Esophagus (tissue), 2 donors: ENCODE data around the gene TPX2. TPM values are rescaled to one million over a fixed set of nuclear protein-coding genes. Genes with fewer than 3 reads are reported as not detected.

Experiments
- H3K27ac ChIP-seq, 2 donors: one replicate each; pipeline ENCODE4 v1.5.1; 2013; ENCODE audit warnings: low read depth in 2 of 2, mild to moderate bottlenecking in 2 of 2, inconsistent platforms in 1 of 2, low read length in 1 of 2, moderate library complexity in 1 of 2
- H3K27me3 ChIP-seq, 2 donors: one replicate each; pipeline ENCODE4 v1.6.1; 2013; ENCODE audit warnings: low read length in 2 of 2, control low read depth in 1 of 2, mild to moderate bottlenecking in 1 of 2; ENCODE audit not compliant: insufficient read depth in 2 of 2, control insufficient read depth in 1 of 2
- H3K36me3 ChIP-seq, 2 donors: one replicate each; pipeline ENCODE4 v1.6.1; 2013; ENCODE audit warnings: low read length in 1 of 2; ENCODE audit not compliant: control insufficient read depth in 2 of 2, insufficient read depth in 2 of 2
- H3K4me1 ChIP-seq, 2 donors: one replicate each; pipeline ENCODE4 v1.6.1; 2013; ENCODE audit warnings: low read length in 1 of 2; ENCODE audit not compliant: control insufficient read depth in 2 of 2, insufficient read depth in 2 of 2
- H3K4me3 ChIP-seq, 2 donors: one replicate each; pipeline ENCODE4 v1.5.1; 2013; ENCODE audit warnings: low read length in 2 of 2, mild to moderate bottlenecking in 2 of 2, low read depth in 1 of 2, moderate library complexity in 1 of 2
- H3K9me3 ChIP-seq, 2 donors: one replicate each; pipeline ENCODE4 v1.6.1; 2013; ENCODE audit warnings: mild to moderate bottlenecking in 2 of 2, low read depth in 1 of 2, low read length in 1 of 2, moderate library complexity in 1 of 2; ENCODE audit not compliant: control insufficient read depth in 2 of 2, insufficient read depth in 1 of 2
- WGBS, 2 donors: extraction: QIAGEN DNeasy Blood & Tissue Kit; methylation state at CpG; one replicate each; pipeline ENCODE4 v1.1.7; 2013; 5-methylcytosine and 5-hydroxymethylcytosine counted together
- polyA plus RNA-seq, 2 donors: library from polyadenylated mRNA; stranded (reverse); fragments of 200-250 nt; gene quantifications; one replicate each; pipeline ENCODE4 v1.2.3, GENCODE V29; 2013
- donor health status: healthy with polysubstance abuse.
- donor health status: Bipolar disorder and iron deficiency.

TPX2 gene
- polyA plus RNA-seq, 2 donors = 9.1 to 13.6 TPM

DNA sequence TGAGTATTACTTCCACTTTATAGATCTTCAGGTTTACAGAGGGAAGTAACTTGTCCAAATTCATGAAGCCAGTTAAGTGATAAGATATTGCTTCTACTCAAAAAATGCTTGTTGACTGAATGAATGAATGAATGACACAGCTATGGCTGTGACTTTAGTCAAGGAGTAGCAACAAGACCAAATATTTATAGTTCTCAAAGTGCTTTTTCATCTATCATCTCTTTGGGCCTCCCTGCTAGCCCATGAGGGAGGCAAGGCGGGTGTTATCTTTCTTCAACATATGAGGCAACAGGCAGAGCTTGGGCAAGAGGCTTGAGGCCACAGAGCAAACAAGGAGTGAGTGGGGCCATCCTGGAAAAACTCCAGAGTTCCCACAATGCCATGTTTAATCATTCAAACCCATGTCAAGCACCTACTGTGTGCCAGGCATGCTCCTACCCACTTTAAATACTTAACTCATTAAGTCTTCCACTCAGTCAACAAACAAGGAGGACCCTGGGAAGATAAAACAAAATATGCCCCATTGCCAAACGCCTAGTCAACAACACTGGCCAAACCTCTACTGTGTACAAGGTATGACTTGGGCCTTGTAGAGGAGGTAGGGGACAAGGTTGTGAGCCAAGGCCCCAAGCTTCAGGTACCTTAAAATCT lies 32.4 kb upstream of the TPX2 start:
- H3K27ac ChIP-seq = no peak overlapping the region
- H3K9me3 ChIP-seq = no peaks in the 10 kb centered on the region
- WGBS, 2 donors = 90 to 91% methylated on average over 2 of the region's 2 CpGs
- no peaks in the 10 kb centered on the region for H3K27me3 ChIP-seq
- H3K4me3 ChIP-seq = no peak overlapping the region
- peaks cover 10 to 21% of the 10 kb centered on the region in 2 donors for H3K4me1 ChIP-seq
- peaks cover 3 to 10% of the 10 kb centered on the region in 2 donors for H3K36me3 ChIP-seq

DNA sequence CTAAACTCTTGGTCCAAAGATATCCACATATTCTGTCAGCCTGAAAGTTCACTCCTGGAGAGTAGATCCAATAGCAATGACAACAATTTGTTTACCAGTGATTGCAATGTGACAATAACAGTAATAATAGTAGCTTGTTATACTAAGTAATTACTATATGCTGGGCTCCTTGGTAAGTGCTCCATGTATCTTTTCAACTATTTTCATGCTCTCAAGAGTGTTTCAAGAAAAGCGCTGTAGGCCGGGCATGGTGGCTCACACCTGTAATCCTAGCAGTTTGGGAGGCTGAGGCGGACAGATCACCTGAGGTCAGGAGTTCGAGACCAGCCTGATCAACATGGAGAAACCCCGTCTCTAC lies 31.9 kb upstream of the TPX2 start:
- H3K27me3 ChIP-seq = no peaks in the 10 kb centered on the region
- peaks cover 10 to 24% of the 10 kb centered on the region in 2 donors for H3K4me1 ChIP-seq
- H3K4me3 ChIP-seq = no peak overlapping the region
- H3K27ac ChIP-seq = no peak overlapping the region
- H3K9me3 ChIP-seq = no peaks in the 10 kb centered on the region
- H3K36me3 ChIP-seq = peaks cover 3 to 10% of the 10 kb centered on the region in 2 donors
- WGBS, 2 donors = 93 to 95% methylated on average over 5 of the region's 5 CpGs

GRCh38 chr20:31707994-31708735 lies 30.9 kb upstream of the TPX2 start:
- H3K9me3 ChIP-seq = no peaks in the 10 kb centered on the region
- no peaks in the 10 kb centered on the region for H3K27me3 ChIP-seq
- H3K4me1 ChIP-seq = peaks cover 13 to 32% of the 10 kb centered on the region in 2 donors
- H3K27ac ChIP-seq = peak overlapping the region; percentile 52 to 81
- H3K4me3 ChIP-seq = no peak overlapping the region
- 32 to 41% methylated on average over 2 of the region's 2 CpGs for WGBS, 2 donors
- H3K36me3 ChIP-seq = peaks cover 3 to 10% of the 10 kb centered on the region in 2 donors

DNA sequence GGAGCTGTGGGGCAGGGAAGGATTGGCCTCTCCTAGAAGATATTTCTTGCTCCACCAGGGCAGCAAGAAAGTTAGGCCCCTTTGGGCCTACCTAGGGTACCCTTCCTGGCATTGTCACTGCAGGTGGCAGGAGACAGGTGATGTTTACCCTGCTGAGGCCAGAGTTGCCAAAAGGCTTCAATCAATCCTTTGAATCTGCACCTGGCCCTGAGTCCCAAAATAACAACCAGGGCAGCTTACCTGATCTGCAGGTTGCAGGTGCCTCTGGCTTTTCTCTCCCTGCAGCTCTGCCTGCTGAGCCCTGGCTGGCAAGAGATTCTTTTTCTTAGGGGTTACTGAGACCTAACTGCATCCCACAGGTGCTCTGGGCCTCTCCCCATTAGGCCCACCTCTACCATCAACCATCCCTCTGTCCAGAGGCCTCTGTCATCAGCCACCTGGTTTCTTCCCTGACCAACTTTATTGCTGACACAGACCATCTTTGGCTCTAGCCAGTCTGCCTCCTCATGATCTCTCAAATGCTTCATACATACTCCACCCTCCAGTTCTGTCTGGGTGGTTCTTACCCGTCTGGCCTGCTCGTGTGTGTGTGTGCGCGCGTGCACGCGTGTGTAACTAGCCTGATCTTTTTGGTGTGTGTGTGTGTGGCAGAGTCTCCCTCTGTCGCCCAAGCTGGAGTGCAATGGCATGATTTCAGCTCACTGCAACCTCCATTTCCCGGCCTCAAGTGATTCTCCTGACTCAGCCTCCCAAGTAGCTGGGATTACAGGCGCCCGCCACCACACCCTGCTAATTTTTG lies 30.2 kb upstream of the TPX2 start:
- H3K36me3 ChIP-seq = peaks cover 3 to 10% of the 10 kb centered on the region in 2 donors
- H3K4me1 ChIP-seq = peaks cover 13 to 33% of the 10 kb centered on the region in 2 donors
- WGBS, 2 donors = 77 to 91% methylated on average over 11 of the region's 11 CpGs

DNA sequence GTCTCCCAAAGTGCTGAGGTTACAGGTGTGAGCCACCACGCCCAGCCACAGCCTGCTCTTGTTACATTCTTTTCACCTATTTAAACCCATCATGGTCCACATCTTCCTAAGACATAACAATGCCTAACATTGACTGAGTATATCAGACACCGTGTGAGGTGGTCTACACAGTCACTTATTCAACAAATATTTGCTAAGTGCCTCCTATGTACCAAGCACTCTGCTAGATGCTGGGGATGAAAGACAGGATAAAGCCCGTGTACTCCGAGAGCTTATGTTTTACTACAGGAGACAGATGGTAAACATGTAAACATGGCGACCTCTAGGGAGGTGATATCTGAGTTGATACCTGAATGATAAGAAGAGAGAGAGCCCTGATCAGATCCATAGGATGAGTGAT lies 29.2 kb upstream of the TPX2 start:
- Histone ChIP-seq H3K4me3 (no peak overlapping the region), H3K4me1 (peaks cover 13 to 30% of the 10 kb centered on the region in 2 donors), H3K27me3 (no peaks in the 10 kb centered on the region), H3K9me3 (no peaks in the 10 kb centered on the region), H3K36me3 (peaks cover 3 to 10% of the 10 kb centered on the region in 2 donors), H3K27ac (peak overlapping the region in 1 of 2 donors; percentile 57)
- 67 to 69% methylated on average over 5 of the region's 5 CpGs for WGBS, 2 donors

More for the DNA sequence above, 30.2 kb upstream of the TPX2 start:
- Histone ChIP-seq H3K4me3 (no peak overlapping the region), H3K27me3 (no peaks in the 10 kb centered on the region), H3K27ac (peak overlapping the region; percentile 19 to 81), H3K9me3 (no peaks in the 10 kb centered on the region)

- Histone ChIP-seq H3K27ac (peak overlapping the region; percentile 87 to 94), H3K4me3 (no peak overlapping the region), H3K27me3 (no peaks in the 10 kb centered on the region), H3K4me1 (peaks cover 10 to 28% of the 10 kb centered on the region in 2 donors), H3K9me3 (no peaks in the 10 kb centered on the region), H3K36me3 (peaks cover 3 to 10% of the 10 kb centered on the region in 2 donors)
- 49 to 54% methylated on average over 5 of the region's 5 CpGs for WGBS, 2 donors
Observed at GRCh38 chr20:31710423-31711108, 28.5 kb upstream of the TPX2 start.

DNA sequence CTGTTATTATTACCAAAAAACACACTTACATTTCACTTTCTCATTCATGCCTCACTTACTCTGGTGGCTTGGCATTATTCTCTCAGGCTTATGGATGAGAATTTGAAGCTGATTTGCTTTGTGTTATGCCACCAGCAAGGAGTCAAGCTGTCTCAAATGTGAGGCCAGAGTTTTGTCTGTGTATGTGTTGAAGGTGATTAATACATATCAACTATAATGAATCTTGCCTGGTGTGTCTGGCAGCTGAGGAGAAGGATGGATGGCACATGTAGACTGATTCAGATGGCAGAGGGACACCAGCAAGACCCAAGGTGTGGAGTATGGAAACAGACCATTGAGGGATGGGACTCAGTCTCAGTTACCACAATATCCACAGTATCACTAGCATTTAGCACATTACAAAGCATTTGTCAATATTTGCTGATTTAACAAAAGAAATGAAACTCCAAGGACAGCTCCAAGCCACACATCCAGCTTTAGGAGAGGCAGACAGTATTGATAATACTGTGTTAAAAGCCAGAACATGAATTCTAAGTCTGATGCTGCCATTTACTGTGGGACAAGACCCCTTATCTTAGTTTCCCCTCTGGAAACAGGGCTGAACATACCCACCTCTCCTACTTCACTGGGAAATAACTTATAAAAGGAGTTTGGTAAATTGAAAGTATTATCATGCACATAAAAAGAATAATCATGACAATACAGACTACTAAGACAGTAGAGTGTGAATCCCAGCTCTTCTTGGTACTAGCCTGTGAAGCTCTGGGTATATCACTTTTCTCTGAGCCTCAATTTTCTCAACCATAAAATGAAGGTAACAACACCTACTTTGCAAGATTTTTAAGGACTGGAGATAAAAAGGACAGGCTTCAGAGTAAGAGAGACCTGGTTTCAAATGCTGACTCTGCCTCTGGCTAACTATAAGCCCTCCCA lies 27.6 kb upstream of the TPX2 start:
- no peak overlapping the region for H3K4me3 ChIP-seq
- no peaks in the 10 kb centered on the region for H3K9me3 ChIP-seq
- H3K4me1 ChIP-seq = peaks cover 7 to 25% of the 10 kb centered on the region in 2 donors
- H3K27ac ChIP-seq = peak overlapping the region; percentile 87 to 94
- H3K27me3 ChIP-seq = no peaks in the 10 kb centered on the region
- peaks cover 3 to 10% of the 10 kb centered on the region in 2 donors for H3K36me3 ChIP-seq

DNA sequence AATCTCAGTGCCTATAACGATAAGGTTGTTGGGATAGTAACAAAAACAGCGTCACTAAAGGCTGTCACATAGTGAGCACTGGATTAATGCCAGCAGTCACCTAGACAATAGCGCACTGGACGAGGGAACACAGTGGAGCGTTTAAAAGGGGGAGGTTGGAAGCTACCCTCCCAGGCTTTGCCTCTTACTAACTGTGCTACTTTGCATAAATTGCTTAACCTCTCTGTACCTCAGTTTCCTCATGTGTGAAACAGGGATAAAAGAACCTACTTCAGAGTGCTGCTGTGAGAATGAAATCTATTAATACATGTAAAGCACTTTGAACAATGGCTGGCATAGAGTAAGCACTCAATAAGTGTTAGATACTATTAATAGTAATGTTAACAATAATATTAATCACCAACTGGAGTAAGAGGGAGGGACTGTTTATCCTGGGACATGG lies 27.0 kb upstream of the TPX2 start:
- Histone ChIP-seq H3K4me1 (peaks cover 8 to 26% of the 10 kb centered on the region in 2 donors), H3K27ac (peak overlapping the region; percentile 87 to 90), H3K9me3 (no peaks in the 10 kb centered on the region), H3K36me3 (peaks cover 0 to 5% of the 10 kb centered on the region in 2 donors), H3K4me3 (peak overlapping the region in 1 of 2 donors; percentile 8), H3K27me3 (no peaks in the 10 kb centered on the region)
- WGBS, 2 donors = 37 to 41% methylated on average over 5 of the region's 5 CpGs
